Mesendoderm (in vitro differentiated cells): ENCODE results near the gene TREH.
"Not testable (repeated sequence)": the region's sequence is repeated elsewhere in the genome, so short reads cannot be mapped to it uniquely, and the experiment has no call there.

ENCODE experiments used
- DNase-seq: peaks from one replicate; pipeline ENCODE4 v3.0.0; 2013
- H2AK5ac ChIP-seq: 2 replicates; pipeline ENCODE4 v1.6.1; 2013; ENCODE audit warnings: low read length, inconsistent platforms
- H2BK120ac ChIP-seq: 2 replicates; pipeline ENCODE4 v1.6.1; 2013; ENCODE audit warnings: low read depth, mild to moderate bottlenecking, low read length, moderate library complexity, mixed read lengths
- H2BK15ac ChIP-seq: replicated peaks from 2 replicates; pipeline ENCODE4 v1.6.1; 2013; ENCODE audit warnings: low read depth, mild to moderate bottlenecking, moderate library complexity
- H2BK5ac ChIP-seq: 2 replicates; pipeline ENCODE4 v1.6.1; 2013; ENCODE audit warnings: low read length, inconsistent platforms
- H3K18ac ChIP-seq: 2 replicates; pipeline ENCODE4 v1.6.1; 2013; ENCODE audit warnings: mild to moderate bottlenecking, low read length, mixed read lengths
- H3K23ac ChIP-seq: one replicate; pipeline ENCODE4 v1.6.1; 2013; ENCODE audit warnings: low read length
- H3K27ac ChIP-seq: 2 replicates; pipeline ENCODE4 v1.5.1; 2013; ENCODE audit warnings: low read depth, mild to moderate bottlenecking, inconsistent platforms, low read length, moderate library complexity
- H3K27me3 ChIP-seq: 2 replicates; pipeline ENCODE4 v1.6.1; 2013; ENCODE audit warnings: low read length, control low read depth, mild to moderate bottlenecking, inconsistent platforms; ENCODE audit not compliant: insufficient read depth, poor library complexity
- H3K36me3 ChIP-seq: 2 replicates; pipeline ENCODE4 v1.6.1; 2013; ENCODE audit warnings: low read length, inconsistent platforms; ENCODE audit not compliant: control insufficient read depth, insufficient read depth
- H3K4ac ChIP-seq: one replicate; pipeline ENCODE4 v1.6.1; 2013; ENCODE audit warnings: low read depth, mild to moderate bottlenecking, low read length, moderate library complexity
- H3K4me1 ChIP-seq: 2 replicates; pipeline ENCODE4 v1.6.1; 2013; ENCODE audit warnings: low read depth, low read length, inconsistent platforms; ENCODE audit not compliant: control insufficient read depth
- H3K4me2 ChIP-seq: 2 replicates; pipeline ENCODE4 v1.6.1; 2013; ENCODE audit warnings: low read length
- H3K4me3 ChIP-seq: 2 replicates; pipeline ENCODE4 v1.5.1; 2013; ENCODE audit warnings: mild to moderate bottlenecking, low read length
- H3K56ac ChIP-seq: one replicate; pipeline ENCODE4 v1.6.1; 2013; ENCODE audit warnings: low read length
- H3K79me1 ChIP-seq: 2 replicates; pipeline ENCODE4 v1.6.1; 2013; ENCODE audit warnings: low read length, inconsistent platforms
- H3K79me2 ChIP-seq: 2 replicates; pipeline ENCODE4 v1.6.1; 2013; ENCODE audit warnings: mild to moderate bottlenecking, low read length; ENCODE audit not compliant: control insufficient read depth, insufficient read depth
- H3K9ac ChIP-seq: 2 replicates; pipeline ENCODE4 v1.6.1; 2013; ENCODE audit warnings: low read length, inconsistent platforms
- H4K5ac ChIP-seq: one replicate; pipeline ENCODE4 v1.6.1; 2013; ENCODE audit warnings: low read length
- H4K8ac ChIP-seq: one replicate; pipeline ENCODE4 v1.6.1; 2013; ENCODE audit warnings: low read depth, mild to moderate bottlenecking, control low read depth, low read length, moderate library complexity
- WGBS: extraction: QIAGEN DNeasy Blood & Tissue Kit; methylation state at CpG from one replicate; pipeline ENCODE4 v1.1.7; 2013; ENCODE audit warnings: low lambda C conversion rate, missing lambda C conversion rate; ENCODE audit not compliant: insufficient coverage; ENCODE audit errors: extremely low coverage; 5-methylcytosine and 5-hydroxymethylcytosine counted together

TREH gene

DNA sequence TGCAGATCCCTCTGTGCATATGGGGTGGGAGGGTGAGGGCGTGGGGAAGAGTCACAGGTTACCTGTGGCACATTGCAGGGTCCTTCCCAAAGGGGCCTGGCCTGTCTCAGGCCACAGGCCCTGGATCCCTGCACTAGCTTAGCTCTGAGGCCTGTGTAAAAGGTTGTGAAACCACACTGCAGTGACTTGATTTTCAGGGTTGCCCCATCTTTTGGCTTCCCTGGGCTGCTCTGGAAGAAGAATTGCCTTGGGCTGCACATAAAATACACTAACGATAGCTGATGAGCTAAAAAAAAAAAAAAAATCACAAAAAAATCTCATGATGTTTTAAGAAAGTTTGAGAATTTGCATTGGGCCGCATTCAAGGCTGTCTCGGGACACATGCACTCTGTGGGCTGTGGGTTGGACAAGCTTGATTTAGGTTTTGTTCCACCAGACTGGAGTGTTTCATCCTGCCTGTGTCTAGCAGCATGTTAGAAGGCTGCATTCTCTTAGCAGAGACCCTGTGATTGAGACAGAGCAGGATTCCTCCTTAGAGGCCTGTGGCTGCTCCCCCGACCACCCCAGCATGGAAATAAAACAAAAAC is 35.9 kb upstream of the TREH start:
- no peaks in the 10 kb centered on the region for H3K79me2 ChIP-seq
- no peaks in the 10 kb centered on the region for H3K36me3 ChIP-seq
- H2BK15ac ChIP-seq = no peak overlapping the region
- H2BK120ac ChIP-seq = peak overlapping the region; percentile 92
- H3K4me1 ChIP-seq = peaks cover 5% of the 10 kb centered on the region
- peak overlapping the region; percentile 32 for H3K23ac ChIP-seq
- no peaks in the 10 kb centered on the region for H3K27me3 ChIP-seq
- DNase-seq = peak; percentile 74
- H3K56ac ChIP-seq = peak overlapping the region; percentile 95
- H3K9ac ChIP-seq = peak overlapping the region; percentile 51
- peak overlapping the region; percentile 87 for H3K4ac ChIP-seq
- H2BK5ac ChIP-seq = peak overlapping the region; percentile 99
- H3K79me1 ChIP-seq = no peaks in the 10 kb centered on the region
- H3K4me2 ChIP-seq = no peak overlapping the region
- peak overlapping the region; percentile 82 for H4K5ac ChIP-seq
- peak overlapping the region; percentile 85 for H3K18ac ChIP-seq
- H3K4me3 ChIP-seq = no peak overlapping the region
- peak overlapping the region; percentile 96 for H3K27ac ChIP-seq
- WGBS = no CpG with 5 or more reads among the region's 5 CpGs
- no peak overlapping the region for H4K8ac ChIP-seq
- peak overlapping the region; percentile 69 for H2AK5ac ChIP-seq

- no peak overlapping the region for H4K5ac ChIP-seq
- peak overlapping the region; percentile 95 for H3K56ac ChIP-seq
- no peak overlapping the region for H4K8ac ChIP-seq
- H3K4me3 ChIP-seq = no peak overlapping the region
- no peaks in the 10 kb centered on the region for H3K36me3 ChIP-seq
- H3K79me1 ChIP-seq = no peaks in the 10 kb centered on the region
- peak overlapping the region; percentile 96 for H3K27ac ChIP-seq
- no peak overlapping the region for H2BK15ac ChIP-seq
- H2BK5ac ChIP-seq = peak overlapping the region; percentile 96
- no peaks in the 10 kb centered on the region for H3K27me3 ChIP-seq
- peak overlapping the region; percentile 87 for H3K4ac ChIP-seq
- peak; percentile 86 for DNase-seq
- H3K9ac ChIP-seq = peak overlapping the region; percentile 51
- H3K23ac ChIP-seq = peak overlapping the region; percentile 32
- H3K4me2 ChIP-seq = no peak overlapping the region
- peaks cover 5% of the 10 kb centered on the region for H3K4me1 ChIP-seq
- H3K79me2 ChIP-seq = no peaks in the 10 kb centered on the region
- peak overlapping the region; percentile 92 for H2BK120ac ChIP-seq
- peak overlapping the region; percentile 85 for H3K18ac ChIP-seq
- H2AK5ac ChIP-seq = peak overlapping the region; percentile 52
Observed at GRCh38 chr11:118714816-118715215, 35.4 kb upstream of the TREH start.

- H3K79me2 ChIP-seq = not testable (repeated sequence)
Observed at GRCh38 chr11:118714416-118714815, 35.0 kb upstream of the TREH start.

DNA sequence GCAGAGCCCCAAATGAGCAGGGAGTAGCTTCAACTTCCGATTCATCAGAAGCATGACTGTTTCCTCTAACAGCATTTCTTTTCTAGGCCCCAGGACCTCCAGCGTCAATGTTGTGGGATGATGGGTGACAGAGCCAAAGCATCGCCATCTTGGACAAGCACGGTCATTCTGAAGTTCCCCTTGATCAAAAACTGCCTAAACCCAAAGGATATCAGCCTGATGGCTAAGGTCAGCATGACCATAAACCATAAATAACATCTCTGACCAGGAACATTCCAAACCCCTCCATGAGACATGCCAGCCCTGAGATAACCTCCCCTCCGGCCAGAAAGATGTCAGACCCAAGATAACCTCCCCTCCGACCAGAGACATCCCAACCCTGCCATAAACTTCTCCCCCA is 28.8 kb upstream of the TREH start:
- H3K56ac ChIP-seq = no peak overlapping the region
- H3K4me1 ChIP-seq = no peaks in the 10 kb centered on the region
- no peak overlapping the region for H4K8ac ChIP-seq
- H3K79me2 ChIP-seq = no peaks in the 10 kb centered on the region
- no peak overlapping the region for H2BK15ac ChIP-seq
- no peaks in the 10 kb centered on the region for H3K27me3 ChIP-seq
- H2BK120ac ChIP-seq = no peak overlapping the region
- H3K4me2 ChIP-seq = no peak overlapping the region
- no peak overlapping the region for H3K23ac ChIP-seq
- no peak overlapping the region for H3K4ac ChIP-seq
- no CpG with 5 or more reads among the region's 6 CpGs for WGBS
- H3K79me1 ChIP-seq = no peaks in the 10 kb centered on the region
- H3K36me3 ChIP-seq = no peaks in the 10 kb centered on the region
- H4K5ac ChIP-seq = no peak overlapping the region
- no peak overlapping the region for H3K18ac ChIP-seq
- no peak overlapping the region for H2BK5ac ChIP-seq
- H3K9ac ChIP-seq = no peak overlapping the region
- H3K4me3 ChIP-seq = no peak overlapping the region
- H3K27ac ChIP-seq = no peak overlapping the region
- no peak overlapping the region for H2AK5ac ChIP-seq
- no peak for DNase-seq

More at GRCh38 chr11:118714416-118714815, 35.0 kb upstream of the TREH start:
- not testable (repeated sequence) for H4K5ac ChIP-seq, DNase-seq, H2AK5ac ChIP-seq, H3K79me1 ChIP-seq, H2BK15ac ChIP-seq, H3K27me3 ChIP-seq, H3K36me3 ChIP-seq, H4K8ac ChIP-seq, H3K4me3 ChIP-seq, H3K4me1 ChIP-seq, H3K9ac ChIP-seq, H3K23ac ChIP-seq, H3K4me2 ChIP-seq
- WGBS = no CpG with 5 or more reads among the region's 5 CpGs
- peak overlapping the region; percentile 48 for H3K4ac ChIP-seq
- H3K27ac ChIP-seq = peak overlapping the region; percentile 77
- H2BK5ac ChIP-seq = peak overlapping the region; percentile 8
- H3K56ac ChIP-seq = peak overlapping the region; percentile 49
- H2BK120ac ChIP-seq = peak overlapping the region; percentile 93
- H3K18ac ChIP-seq = peak overlapping the region; percentile 94

- Histone ChIP-seq H3K56ac (no peak overlapping the region), H2AK5ac (no peak overlapping the region), H3K9ac (no peak overlapping the region), H4K5ac (no peak overlapping the region), H3K79me1 (no peaks in the 10 kb centered on the region), H2BK5ac (no peak overlapping the region), H3K4me3 (no peak overlapping the region), H2BK15ac (no peak overlapping the region), H2BK120ac (no peak overlapping the region), H4K8ac (no peak overlapping the region), H3K36me3 (no peaks in the 10 kb centered on the region), H3K18ac (no peak overlapping the region), H3K27me3 (no peaks in the 10 kb centered on the region), H3K4ac (no peak overlapping the region), H3K4me2 (no peak overlapping the region), H3K4me1 (no peaks in the 10 kb centered on the region), H3K27ac (no peak overlapping the region), H3K79me2 (no peaks in the 10 kb centered on the region), H3K23ac (no peak overlapping the region)
- no CpG with 5 or more reads among the region's 7 CpGs for WGBS
- DNase-seq = no peak
Observed at GRCh38 chr11:118706546-118706825, 27.0 kb upstream of the TREH start.
